CD4-positive, CD25-positive, alpha-beta regulatory T cell (primary cell): ENCODE measurements around the gene SLC22A12. TPM values are rescaled to one million over a fixed set of nuclear protein-coding genes. Genes with fewer than 3 reads are reported as not detected.

ENCODE experiments used
- ATAC-seq, 2 donors: fragments of 150-1000 bp; cut with Tn5 transposase; one replicate each; pipeline ENCODE4 v1.10.0; 2021; ENCODE audit warnings: low read depth in 2 of 2, moderate number of reproducible peaks in 2 of 2, moderate library complexity in 1 of 2
- DNase-seq, 3 donors: peaks; one replicate each; pipeline versions ENCODE4 v3.0.0 to v3.0.0-alpha.2; 2012 to 2022; ENCODE audit warnings: mixed read lengths in 1 of 3
- H3K27ac ChIP-seq: one replicate; pipeline ENCODE4 v1.7.0; 2013; ENCODE audit warnings: mild to moderate bottlenecking, low read length; ENCODE audit not compliant: insufficient read depth, poor library complexity, severe bottlenecking
- H3K27me3 ChIP-seq: one replicate; pipeline ENCODE4 v1.7.0; 2013; ENCODE audit warnings: low read length; ENCODE audit not compliant: control insufficient read depth, insufficient read depth
- H3K36me3 ChIP-seq: one replicate; pipeline ENCODE4 v1.7.0; 2013; ENCODE audit warnings: mild to moderate bottlenecking, low read length, moderate library complexity; ENCODE audit not compliant: control insufficient read depth, insufficient read depth
- H3K4me1 ChIP-seq: 2 replicates; pipeline ENCODE4 v1.7.0; 2013; ENCODE audit warnings: mild to moderate bottlenecking, low read length; ENCODE audit not compliant: insufficient read depth, control insufficient read depth, poor library complexity, severe bottlenecking
- H3K4me3 ChIP-seq: one replicate; pipeline ENCODE4 v1.7.0; 2013; ENCODE audit warnings: low read depth, mild to moderate bottlenecking, low read length, moderate library complexity
- H3K9me3 ChIP-seq, 2 experiments: 1 replicate in 1 of 2; 2 replicates in 1 of 2; pipeline ENCODE4 v1.7.0; 2013; ENCODE audit warnings: low read length in 2 of 2, mild to moderate bottlenecking in 1 of 2, moderate library complexity in 1 of 2; ENCODE audit not compliant: control insufficient read depth in 2 of 2
- H3K27ac Mint-ChIP-seq, 3 donors: one replicate each; pipeline ENCODE4 v1.8.0; 2020 to 2022; ENCODE audit warnings: mild to moderate bottlenecking in 3 of 3, mixed read lengths in 3 of 3, moderate library complexity in 2 of 3
- H3K27me3 Mint-ChIP-seq: one replicate; pipeline ENCODE4 v1.8.0; 2022; ENCODE audit warnings: mild to moderate bottlenecking, mixed read lengths
- H3K36me3 Mint-ChIP-seq: one replicate; pipeline ENCODE4 v1.8.0; 2020; ENCODE audit warnings: mixed read lengths
- H3K4me1 Mint-ChIP-seq, 4 donors: one replicate each; pipeline ENCODE4 v1.8.0; 2020 to 2022; ENCODE audit warnings: mixed read lengths in 4 of 4, mild to moderate bottlenecking in 1 of 4
- H3K4me3 Mint-ChIP-seq, 4 donors: one replicate each; pipeline ENCODE4 v1.8.0; 2020 to 2022; ENCODE audit warnings: mild to moderate bottlenecking in 4 of 4, mixed read lengths in 4 of 4, moderate library complexity in 3 of 4
- H3K9me3 Mint-ChIP-seq, 7 donors: one replicate each; pipeline ENCODE4 v1.8.0; 2020 to 2022; ENCODE audit warnings: mixed read lengths in 7 of 7, mild to moderate bottlenecking in 3 of 7, moderate library complexity in 2 of 7
- polyA plus RNA-seq, 4 donors: library from polyadenylated mRNA; unstranded; fragments of 300-500 nt; fragmentation: Illumina TruSeq; gene quantifications; one replicate each; pipeline ENCODE4 v1.2.3, GENCODE V29; 2021
- total RNA-seq: library from RNA; stranded (reverse); gene quantifications from one replicate; pipeline ENCODE4 v1.2.3, GENCODE V29; 2022

The SLC22A12 gene
- total and polyA plus RNA-seq, 5 donors from 2014 or later, result not detected

GRCh38 chr11:64605656-64606585 is 14.9 kb downstream of the SLC22A12 start:
- H3K4me1 ChIP-seq, result no peaks in the 10 kb centered on the region

GRCh38 chr11:64606796-64607380 is 15.9 kb downstream of the SLC22A12 start:
- peaks cover 0 to 9% (median 0%) of the 10 kb centered on the region in 4 donors for H3K4me1 Mint-ChIP-seq
- H3K4me1 ChIP-seq, result peaks cover 1% of the 10 kb centered on the region
- H3K9me3 Mint-ChIP-seq, result no peaks in the 10 kb centered on the region
- ATAC-seq, result no peak
- no peak overlapping the region for H3K27ac ChIP-seq
- no peak overlapping the region for H3K27ac Mint-ChIP-seq
- no peaks in the 10 kb centered on the region for H3K9me3 ChIP-seq
- no peak for DNase-seq
- no peaks in the 10 kb centered on the region for H3K36me3 ChIP-seq
- H3K27me3 ChIP-seq, result no peaks in the 10 kb centered on the region
- peaks cover 17% of the 10 kb centered on the region for H3K27me3 Mint-ChIP-seq
- H3K4me3 ChIP-seq, result no peak overlapping the region
- no peak overlapping the region for H3K4me3 Mint-ChIP-seq
- no peaks in the 10 kb centered on the region for H3K36me3 Mint-ChIP-seq

More at GRCh38 chr11:64605656-64606585, 14.9 kb downstream of the SLC22A12 start:
- H3K4me3 Mint-ChIP-seq, result no peak overlapping the region
- peaks cover 0 to 2% (median 0%) of the 10 kb centered on the region in 4 donors for H3K4me1 Mint-ChIP-seq
- H3K36me3 ChIP-seq, result no peaks in the 10 kb centered on the region
- H3K27ac ChIP-seq, result no peak overlapping the region
- no peaks in the 10 kb centered on the region for H3K27me3 ChIP-seq
- no peak for DNase-seq
- no peak for ATAC-seq
- H3K4me3 ChIP-seq, result no peak overlapping the region
- no peaks in the 10 kb centered on the region for H3K36me3 Mint-ChIP-seq
- H3K27ac Mint-ChIP-seq, result no peak overlapping the region
- no peaks in the 10 kb centered on the region for H3K9me3 Mint-ChIP-seq
- H3K27me3 Mint-ChIP-seq, result peaks cover 17% of the 10 kb centered on the region
- H3K9me3 ChIP-seq, result no peaks in the 10 kb centered on the region

- H3K27me3 Mint-ChIP-seq, result peaks cover 19% of the 10 kb centered on the region
- no peaks in the 10 kb centered on the region for H3K36me3 Mint-ChIP-seq
- H3K27me3 ChIP-seq, result no peaks in the 10 kb centered on the region
- H3K9me3 Mint-ChIP-seq, result no peaks in the 10 kb centered on the region
- H3K36me3 ChIP-seq, result no peaks in the 10 kb centered on the region
- H3K27ac Mint-ChIP-seq, result no peak overlapping the region
- no peak overlapping the region for H3K27ac ChIP-seq
- H3K4me3 Mint-ChIP-seq, result no peak overlapping the region
- H3K9me3 ChIP-seq, result no peaks in the 10 kb centered on the region
- H3K4me1 ChIP-seq, result peaks cover 4% of the 10 kb centered on the region
- ATAC-seq, result no peak
- no peak overlapping the region for H3K4me3 ChIP-seq
- H3K4me1 Mint-ChIP-seq, result peaks cover 0 to 15% (median 0%) of the 10 kb centered on the region in 4 donors
- no peak for DNase-seq
Measured at GRCh38 chr11:64607381-64607985, 16.5 kb downstream of the SLC22A12 start.

DNA sequence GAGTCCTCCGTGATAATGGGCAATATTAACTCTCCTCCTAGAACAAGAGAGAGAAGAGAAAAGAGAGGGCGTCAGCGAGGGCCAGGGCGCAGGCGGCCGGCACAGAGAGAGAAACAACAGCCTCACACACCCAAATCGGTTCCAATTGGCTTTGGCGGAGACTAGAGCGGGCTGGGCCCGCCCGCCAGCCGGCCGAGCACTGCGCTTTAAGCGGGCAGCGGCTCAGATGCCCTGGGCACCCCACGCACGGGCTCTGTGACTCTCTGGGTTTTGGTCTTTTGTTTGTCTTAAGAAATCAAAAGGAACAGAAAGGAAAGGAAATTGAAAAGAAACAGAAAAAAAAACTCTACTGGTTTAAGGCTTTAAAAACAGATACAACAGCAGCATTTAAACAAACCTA is 17.0 kb downstream of the SLC22A12 start:
- peak overlapping the region in 1 of 4 donors; percentile 27 for H3K4me3 Mint-ChIP-seq

DNA sequence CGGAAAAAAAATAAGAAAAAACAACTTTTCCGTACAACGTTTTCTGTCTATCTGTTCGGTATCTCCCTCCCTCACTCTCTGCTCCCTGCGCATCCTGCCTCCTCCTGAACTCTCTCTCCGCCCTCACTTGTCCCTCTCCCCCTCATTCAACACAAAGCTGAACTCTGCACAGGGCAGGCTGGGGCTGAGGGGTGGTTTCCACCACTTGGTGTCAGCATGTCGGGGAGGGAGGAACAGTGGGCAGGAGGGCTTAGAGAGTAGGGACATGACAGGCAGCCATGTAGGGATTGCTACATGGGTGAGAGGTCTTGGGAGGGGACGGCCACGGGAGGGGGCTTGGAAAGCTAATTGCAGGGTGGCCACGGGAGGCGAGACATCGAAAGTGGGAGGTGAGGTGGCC is 17.6 kb downstream of the SLC22A12 start:
- peaks cover 21% of the 10 kb centered on the region for H3K27me3 Mint-ChIP-seq
- ATAC-seq, result no peak

More for the DNA sequence above, 17.0 kb downstream of the SLC22A12 start:
- Mint-ChIP-seq H3K36me3 (no peaks in the 10 kb centered on the region), H3K27ac (no peak overlapping the region), H3K9me3 (no peaks in the 10 kb centered on the region), H3K27me3 (peaks cover 21% of the 10 kb centered on the region), H3K4me1 (peaks cover 0 to 16% (median 0%) of the 10 kb centered on the region in 4 donors)
- ATAC-seq (no peak), DNase-seq (no peak)
- Histone ChIP-seq H3K27me3 (no peaks in the 10 kb centered on the region), H3K27ac (no peak overlapping the region), H3K4me3 (no peak overlapping the region), H3K4me1 (peaks cover 4% of the 10 kb centered on the region), H3K9me3 (no peaks in the 10 kb centered on the region), H3K36me3 (no peaks in the 10 kb centered on the region)

GRCh38 chr11:64609436-64610047 is 18.5 kb downstream of the SLC22A12 start:
- H3K4me3 Mint-ChIP-seq, result no peak overlapping the region
- peaks cover 4% of the 10 kb centered on the region for H3K4me1 ChIP-seq
- H3K9me3 ChIP-seq, result no peaks in the 10 kb centered on the region
- H3K9me3 Mint-ChIP-seq, result peaks cover 0 to 1% (median 0%) of the 10 kb centered on the region in 7 donors
- no peak overlapping the region for H3K27ac ChIP-seq
- no peaks in the 10 kb centered on the region for H3K27me3 ChIP-seq
- no peak for DNase-seq
- H3K4me3 ChIP-seq, result no peak overlapping the region
- H3K27me3 Mint-ChIP-seq, result peaks cover 21% of the 10 kb centered on the region
- no peaks in the 10 kb centered on the region for H3K36me3 ChIP-seq
- no peak for ATAC-seq
- H3K36me3 Mint-ChIP-seq, result no peaks in the 10 kb centered on the region
- H3K27ac Mint-ChIP-seq, result no peak overlapping the region
- peaks cover 0 to 16% (median 0%) of the 10 kb centered on the region in 4 donors for H3K4me1 Mint-ChIP-seq

More for the DNA sequence above, 17.6 kb downstream of the SLC22A12 start:
- Histone ChIP-seq H3K4me1 (peaks cover 4% of the 10 kb centered on the region), H3K36me3 (no peaks in the 10 kb centered on the region), H3K27ac (no peak overlapping the region), H3K27me3 (no peaks in the 10 kb centered on the region), H3K4me3 (no peak overlapping the region), H3K9me3 (no peaks in the 10 kb centered on the region)
- no peak for DNase-seq
- Mint-ChIP-seq H3K36me3 (no peaks in the 10 kb centered on the region), H3K4me1 (peaks cover 0 to 16% (median 0%) of the 10 kb centered on the region in 4 donors), H3K4me3 (no peak overlapping the region), H3K27ac (no peak overlapping the region), H3K9me3 (no peaks in the 10 kb centered on the region)

DNA sequence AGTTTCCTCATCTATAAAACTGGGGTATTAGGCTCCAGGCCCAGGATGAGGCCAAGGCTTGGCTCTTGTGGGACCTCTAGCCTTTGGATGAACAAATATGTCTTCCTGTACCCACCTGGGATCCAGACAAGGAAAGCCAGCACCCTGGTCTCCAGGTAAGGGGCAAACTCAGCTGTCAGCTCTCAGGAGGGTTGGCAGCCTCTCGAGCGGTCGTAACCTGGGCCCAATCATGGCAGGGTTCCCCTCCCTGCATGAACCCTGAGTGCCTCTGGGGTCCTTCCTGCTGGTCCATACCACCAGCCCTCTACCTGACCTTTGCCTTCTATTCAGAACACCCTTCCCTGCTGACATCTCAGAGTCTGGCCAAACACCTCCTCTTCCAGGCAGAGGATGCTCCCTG is 19.6 kb downstream of the SLC22A12 start:
- Histone ChIP-seq H3K27ac (no peak overlapping the region), H3K4me3 (no peak overlapping the region), H3K36me3 (no peaks in the 10 kb centered on the region), H3K27me3 (no peaks in the 10 kb centered on the region), H3K4me1 (peaks cover 4% of the 10 kb centered on the region), H3K9me3 (no peaks in the 10 kb centered on the region)
- no peak for ATAC-seq
- peaks cover 0 to 16% (median 0%) of the 10 kb centered on the region in 4 donors for H3K4me1 Mint-ChIP-seq
- peaks cover 15% of the 10 kb centered on the region for H3K27me3 Mint-ChIP-seq
- peak overlapping the region in 2 of 3 donors; percentile 53 to 56 for H3K27ac Mint-ChIP-seq
- peaks cover 0 to 1% (median 0%) of the 10 kb centered on the region in 7 donors for H3K9me3 Mint-ChIP-seq
- H3K36me3 Mint-ChIP-seq, result no peaks in the 10 kb centered on the region
- no peak for DNase-seq
- H3K4me3 Mint-ChIP-seq, result no peak overlapping the region
